Measurements from ENCODE around the gene SMYD1.
"Not testable (repeated sequence)": the region's sequence is repeated elsewhere in the genome, so short reads cannot be mapped to it uniquely, and the experiment has no call there.

SMYD1 gene

GRCh38 chr2:88067598-88067997, at the start of gene SMYD1:
Gene SMYD1 (plus strand): TSS chr2:88067825. CDS start chr2:88067865, 40 bp downstream.
- in situ Hi-C loops (cut with HindIII; ENCODE audit: low pct_unique_long_range_greater_than_20kb, low sequenced_read_pairs): no loop called here
- no peak for DNase-seq (ENCODE audit: low read depth in 1 of 2, low spot score in 1 of 2)
- TF ChIP-seq JUND (IDR thresholded peaks at IDR 0.05; ENCODE audit: low read depth): no peak

- DNase-seq (ENCODE audit: low read depth in 1 of 2, low spot score in 1 of 2); in situ Hi-C loops (cut with HindIII; ENCODE audit: low pct_unique_long_range_greater_than_20kb, low sequenced_read_pairs): not testable (repeated sequence)
Measured at GRCh38 chr2:88018077-88018805, 49.4 kb upstream of the SMYD1 start.

GRCh38 chr2:88018909-88019308, 48.7 kb upstream of the SMYD1 start:
- in situ Hi-C loops (cut with HindIII; ENCODE audit: low pct_unique_long_range_greater_than_20kb, low sequenced_read_pairs): no loop called here
- TF ChIP-seq JUND (IDR thresholded peaks at IDR 0.05; ENCODE audit: low read depth): no peak

GRCh38 chr2:88019985-88020384, 47.6 kb upstream of the SMYD1 start:
- no peak for DNase-seq (ENCODE audit: low read depth in 1 of 2, low spot score in 1 of 2)
- in situ Hi-C loops (cut with HindIII; ENCODE audit: low pct_unique_long_range_greater_than_20kb, low sequenced_read_pairs): no loop called here
- no peak for TF ChIP-seq JUND (IDR thresholded peaks at IDR 0.05; ENCODE audit: low read depth)

More at GRCh38 chr2:88018909-88019308, 48.7 kb upstream of the SMYD1 start:
- DNase-seq (ENCODE audit: low read depth in 1 of 2, low spot score in 1 of 2): no peak

- no peak for DNase-seq (ENCODE audit: low read depth in 1 of 2, low spot score in 1 of 2)
- TF ChIP-seq JUND (IDR thresholded peaks at IDR 0.05; ENCODE audit: low read depth): no peak
- in situ Hi-C loops (cut with HindIII; ENCODE audit: low pct_unique_long_range_greater_than_20kb, low sequenced_read_pairs): no loop called here
Measured at GRCh38 chr2:88022669-88022921, 45.0 kb upstream of the SMYD1 start.

GRCh38 chr2:88024509-88024908, 43.1 kb upstream of the SMYD1 start:
- in situ Hi-C loops (cut with HindIII; ENCODE audit: low pct_unique_long_range_greater_than_20kb, low sequenced_read_pairs): no loop called here
- DNase-seq (ENCODE audit: low read depth in 1 of 2, low spot score in 1 of 2): peak in 1 of 2 experiments; percentile 22

GRCh38 chr2:88027697-88028389, 39.8 kb upstream of the SMYD1 start:
- no peak for TF ChIP-seq JUND (IDR thresholded peaks at IDR 0.05; ENCODE audit: low read depth)
- no peak for DNase-seq (ENCODE audit: low read depth in 1 of 2, low spot score in 1 of 2)
- in situ Hi-C loops (cut with HindIII; ENCODE audit: low pct_unique_long_range_greater_than_20kb, low sequenced_read_pairs): no loop called here

More at GRCh38 chr2:88024509-88024908, 43.1 kb upstream of the SMYD1 start:
- TF ChIP-seq JUND (IDR thresholded peaks at IDR 0.05; ENCODE audit: low read depth): no peak

GRCh38 chr2:88028931-88029330, 38.7 kb upstream of the SMYD1 start:
- DNase-seq (ENCODE audit: low read depth in 1 of 2, low spot score in 1 of 2): no peak
- no peak for TF ChIP-seq JUND (IDR thresholded peaks at IDR 0.05; ENCODE audit: low read depth)
- in situ Hi-C loops (cut with HindIII; ENCODE audit: low pct_unique_long_range_greater_than_20kb, low sequenced_read_pairs): no loop called here

- DNase-seq (ENCODE audit: low read depth in 1 of 2, low spot score in 1 of 2): no peak
- TF ChIP-seq JUND (IDR thresholded peaks at IDR 0.05; ENCODE audit: low read depth): no peak
- in situ Hi-C loops (cut with HindIII; ENCODE audit: low pct_unique_long_range_greater_than_20kb, low sequenced_read_pairs): no loop called here
Measured at GRCh38 chr2:88032070-88032702, 35.4 kb upstream of the SMYD1 start.

- in situ Hi-C loops (cut with HindIII; ENCODE audit: low pct_unique_long_range_greater_than_20kb, low sequenced_read_pairs): no loop called here
- DNase-seq (ENCODE audit: low read depth in 1 of 2, low spot score in 1 of 2): no peak
- no peak for TF ChIP-seq JUND (IDR thresholded peaks at IDR 0.05; ENCODE audit: low read depth)
Measured at GRCh38 chr2:88036182-88036581, 31.4 kb upstream of the SMYD1 start.

GRCh38 chr2:88036606-88037005, 31.0 kb upstream of the SMYD1 start:
- DNase-seq (ENCODE audit: low read depth in 1 of 2, low spot score in 1 of 2): no peak
- TF ChIP-seq JUND (IDR thresholded peaks at IDR 0.05; ENCODE audit: low read depth): no peak
- in situ Hi-C loops (cut with HindIII; ENCODE audit: low pct_unique_long_range_greater_than_20kb, low sequenced_read_pairs): no loop called here

- in situ Hi-C loops (cut with HindIII; ENCODE audit: low pct_unique_long_range_greater_than_20kb, low sequenced_read_pairs): no loop called here
- DNase-seq (ENCODE audit: low read depth in 1 of 2, low spot score in 1 of 2): no peak
- no peak for TF ChIP-seq JUND (IDR thresholded peaks at IDR 0.05; ENCODE audit: low read depth)
Measured at GRCh38 chr2:88038263-88039105, 29.1 kb upstream of the SMYD1 start.
